SH-SY5Y (cell line): ENCODE measurements around the gene CD33.

Source experiments
- GATA2 ChIP-seq: IDR thresholded peaks from 2 replicates; pipeline ENCODE4 v1.6.1; 2011; ENCODE audit warnings: mild to moderate bottlenecking, low read depth, low read length
- GATA3 ChIP-seq: IDR thresholded peaks from 2 replicates; pipeline ENCODE4 v1.6.1; 2011; ENCODE audit warnings: low read depth, mild to moderate bottlenecking, low read length, moderate library complexity

DNA sequence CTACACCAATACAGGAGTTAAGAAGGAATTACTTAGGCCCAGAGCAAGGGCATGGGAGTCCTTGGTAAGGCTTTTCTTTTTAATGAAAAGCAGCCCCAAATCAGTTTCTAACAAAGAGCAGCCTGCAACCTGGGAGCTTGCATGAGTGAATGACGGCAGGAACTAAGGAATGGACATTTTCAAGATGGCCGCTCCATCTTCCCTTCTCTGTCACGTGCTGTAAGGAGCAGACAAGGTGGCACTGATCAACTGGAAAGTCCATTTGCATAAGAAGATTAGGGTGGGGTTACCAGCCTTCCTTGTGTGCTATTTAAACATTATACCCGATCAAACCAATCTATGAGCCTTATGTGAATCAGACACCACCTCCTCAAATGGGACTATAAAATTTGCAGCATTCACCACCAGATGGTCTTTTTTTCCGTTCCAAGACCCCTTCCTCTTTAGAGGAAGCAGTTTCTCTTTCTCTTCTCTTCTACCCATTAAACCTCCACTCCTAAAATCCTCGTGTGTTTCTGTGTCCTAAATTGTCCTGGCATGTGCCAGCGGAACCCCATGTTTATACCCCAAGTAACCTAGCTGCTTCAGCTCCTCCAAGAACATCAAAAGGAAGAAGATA is 23.2 kb downstream of the CD33 start:
- no peak for TF ChIP-seq GATA3
- no peak for TF ChIP-seq GATA2
